Astrocyte of the hippocampus (primary cell): ENCODE data around the gene MIGA2.

Experiments used
- DNase-seq: peaks from one replicate; pipeline ENCODE4 v3.0.0; 2011; ENCODE audit warnings: low read depth, low spot score

Gene MIGA2

GRCh38 chr9:129071526-129072126 lies 35.2 kb downstream of the MIGA2 start:
- DNase-seq = peak; percentile 47

DNA sequence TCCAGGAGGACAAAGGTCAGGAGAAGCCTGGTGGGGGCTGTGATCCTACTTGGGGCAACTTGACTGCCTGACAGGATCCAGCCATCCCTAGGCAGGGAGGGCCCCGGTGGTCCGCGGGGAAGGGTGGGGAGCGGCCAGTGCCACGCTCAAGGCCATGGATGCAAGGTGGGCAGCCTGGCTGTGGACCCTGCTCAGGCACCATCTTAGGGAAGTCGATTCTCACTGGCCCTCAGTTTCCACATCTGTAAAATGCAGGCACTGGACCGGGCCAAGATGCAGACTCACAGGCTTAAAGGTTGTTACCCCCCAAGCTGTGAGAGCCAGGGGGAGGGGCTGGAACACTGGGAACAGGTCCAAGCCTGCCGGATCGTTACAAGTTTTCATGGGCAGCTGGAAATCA lies 35.7 kb downstream of the MIGA2 start:
- no peak for DNase-seq

GRCh38 chr9:129073404-129073803 lies 37.0 kb downstream of the MIGA2 start:
- DNase-seq = no peak

- DNase-seq = no peak
Measured at GRCh38 chr9:129074106-129074505, 37.7 kb downstream of the MIGA2 start.

- no peak for DNase-seq
Measured at GRCh38 chr9:129075996-129076639, 39.7 kb downstream of the MIGA2 start.

DNA sequence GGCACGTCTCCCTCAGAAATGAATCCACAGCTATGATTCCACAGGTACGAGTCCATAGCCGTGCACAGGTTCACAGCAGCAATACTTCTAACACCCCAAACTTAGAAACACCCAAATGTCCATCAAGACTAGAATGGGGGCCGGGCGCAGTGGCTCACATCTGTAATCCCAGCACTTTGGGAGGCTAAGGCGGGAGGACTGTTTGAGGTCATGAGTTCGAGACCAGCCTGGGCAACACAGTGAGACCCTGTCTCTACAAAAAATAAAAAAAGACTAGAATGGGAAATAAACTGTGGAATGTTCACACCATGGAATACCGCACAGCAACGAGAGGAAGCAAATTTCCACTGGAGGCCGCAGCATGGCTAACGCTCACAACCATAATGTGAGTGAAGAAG lies 40.2 kb downstream of the MIGA2 start:
- no peak for DNase-seq

- no peak for DNase-seq
Measured at GRCh38 chr9:129077236-129077635, 40.8 kb downstream of the MIGA2 start.

DNA sequence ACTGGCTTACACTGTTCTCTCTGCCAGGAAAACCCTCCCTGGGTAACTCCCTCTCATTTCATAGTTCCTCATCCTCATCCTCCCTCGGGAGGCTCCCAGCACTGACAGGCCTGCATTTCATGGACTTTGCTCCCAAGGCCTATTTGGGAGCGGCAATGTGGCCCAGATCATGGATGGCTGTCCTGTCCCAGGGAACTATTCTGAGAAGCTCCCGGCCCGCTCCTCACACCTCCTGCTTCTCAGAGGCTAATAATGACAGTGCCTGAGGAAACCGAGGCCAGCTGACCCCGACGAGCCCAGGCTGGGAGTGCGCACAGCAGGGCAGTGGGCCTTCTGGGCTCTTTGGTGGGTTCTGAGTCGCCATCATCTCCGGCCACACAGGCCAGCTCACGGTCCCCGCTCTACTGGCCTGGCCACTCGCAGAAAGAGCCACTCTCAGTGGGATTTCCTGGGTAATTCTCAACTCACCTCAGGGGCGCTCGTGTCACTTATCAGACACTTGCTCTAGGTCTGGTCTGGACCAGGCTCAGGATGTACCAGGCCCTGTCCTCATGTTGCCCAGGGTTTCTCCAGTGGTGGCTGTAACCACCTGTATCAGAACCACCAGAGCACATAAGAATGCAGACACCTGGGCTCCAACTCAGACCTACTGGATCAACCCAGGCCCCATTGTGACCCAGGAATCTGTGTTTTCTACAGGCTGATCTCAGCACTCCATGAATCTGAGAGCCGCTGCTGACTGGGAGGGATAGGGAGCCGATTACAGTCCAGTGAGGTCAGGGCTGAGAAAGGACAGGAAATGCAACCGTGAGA lies 42.5 kb downstream of the MIGA2 start:
- DNase-seq = no peak

DNA sequence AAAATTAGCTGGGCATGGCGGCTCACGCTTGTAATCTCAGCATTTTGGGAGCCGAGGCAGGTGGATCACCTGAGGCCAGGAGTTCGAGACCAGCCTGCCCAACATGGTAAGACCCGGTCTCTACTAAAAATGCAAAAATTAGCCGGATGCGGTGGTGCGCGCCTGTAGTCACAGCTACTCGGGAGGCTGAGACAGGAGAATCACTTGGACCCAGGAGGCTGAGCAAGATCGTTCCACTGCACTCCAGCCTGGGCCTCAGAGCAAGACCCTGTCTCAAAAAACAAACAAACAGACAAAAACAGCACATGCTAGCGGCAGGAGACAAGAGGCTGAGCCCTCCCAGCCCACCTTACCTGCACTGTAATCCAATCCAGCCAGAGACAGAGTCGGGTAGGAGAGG lies 43.4 kb downstream of the MIGA2 start:
- DNase-seq = no peak

DNA sequence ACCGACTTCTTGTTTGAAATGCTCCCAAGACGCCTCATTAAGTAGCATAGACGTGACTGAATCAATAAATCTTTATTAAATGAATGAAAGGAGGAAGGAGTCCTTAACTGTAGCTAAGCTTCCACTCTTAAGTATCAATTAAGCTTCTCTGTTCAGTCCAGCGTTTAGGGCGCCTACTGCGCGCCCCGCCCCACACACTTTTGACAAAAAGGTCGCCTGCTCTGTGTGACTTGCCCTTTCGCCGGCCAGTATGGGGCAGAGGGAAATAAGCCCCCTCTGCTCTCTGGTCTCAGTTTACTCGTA lies 43.8 kb downstream of the MIGA2 start:
- no peak for DNase-seq

DNA sequence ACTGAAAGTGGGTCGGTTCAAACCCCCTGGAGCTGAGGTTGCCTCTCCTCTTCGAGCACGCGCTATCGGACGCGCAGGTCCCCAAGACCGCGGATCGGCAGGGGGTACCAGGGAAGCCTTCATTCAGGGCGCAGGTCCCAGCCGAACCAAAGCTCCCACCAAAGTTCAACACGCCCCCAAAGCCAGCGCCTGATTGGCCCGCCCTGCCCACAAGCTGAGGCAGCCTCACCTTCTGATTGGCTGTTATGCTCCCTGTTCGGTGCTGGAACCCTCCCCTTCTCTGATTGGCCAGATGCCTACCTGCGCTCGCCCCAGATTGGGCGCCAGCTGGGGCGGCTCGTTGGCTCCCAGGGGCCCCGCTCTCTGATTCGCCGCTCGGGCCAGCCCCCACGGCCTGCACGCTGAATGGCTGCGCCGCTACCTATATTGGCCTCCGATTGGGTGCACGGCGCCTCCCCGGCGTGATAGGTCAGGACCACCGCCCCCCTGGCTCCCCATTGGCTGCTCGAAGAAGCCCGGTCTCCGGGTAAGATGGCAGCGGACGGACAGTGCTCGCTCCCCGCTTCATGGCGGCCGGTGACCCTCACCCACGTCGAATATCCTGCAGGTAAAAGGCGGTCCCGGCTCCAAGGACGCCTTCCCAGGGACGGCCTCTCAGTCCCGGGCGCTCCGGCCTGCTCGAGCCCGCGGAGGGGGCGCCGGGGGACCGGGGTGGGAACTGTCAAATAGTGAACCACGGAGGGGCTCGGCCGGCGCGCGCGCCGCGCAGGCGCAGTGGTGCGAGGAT lies 44.4 kb downstream of the MIGA2 start, which contains the start of gene DOLPP1:
DOLPP1 (plus strand) TSS at position 511 of the 787 bp plus-strand sequence; CDS start at position 532, 21 bp downstream.
- peak; percentile 100 for DNase-seq

- DNase-seq = no peak
Measured at GRCh38 chr9:129081388-129081904, 45.0 kb downstream of the MIGA2 start.

DNA sequence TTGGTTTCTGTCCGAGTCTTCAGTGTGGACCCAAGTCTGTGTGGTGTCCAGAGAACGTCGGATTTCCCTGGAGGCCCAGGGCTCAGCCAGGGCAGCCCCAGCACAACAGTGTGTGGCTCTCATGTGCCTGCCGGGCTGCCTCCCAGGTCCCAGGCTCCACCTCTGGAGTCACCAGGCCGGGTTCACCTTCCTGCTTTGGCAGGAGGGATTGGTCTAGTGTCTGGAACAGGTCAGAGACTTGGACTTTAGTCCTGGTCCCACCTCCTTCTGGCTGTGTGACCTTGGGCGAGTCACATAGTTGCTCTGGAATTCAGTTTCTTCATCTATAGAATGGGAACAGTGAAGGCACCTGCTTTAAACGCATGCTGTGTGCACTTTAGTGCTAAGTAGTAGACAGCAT lies 47.7 kb downstream of the MIGA2 start:
- DNase-seq = no peak

- no peak for DNase-seq
Measured at GRCh38 chr9:129089246-129089645, 52.8 kb downstream of the MIGA2 start.

GRCh38 chr9:129093602-129094386 lies 57.4 kb downstream of the MIGA2 start:
- no peak for DNase-seq

DNA sequence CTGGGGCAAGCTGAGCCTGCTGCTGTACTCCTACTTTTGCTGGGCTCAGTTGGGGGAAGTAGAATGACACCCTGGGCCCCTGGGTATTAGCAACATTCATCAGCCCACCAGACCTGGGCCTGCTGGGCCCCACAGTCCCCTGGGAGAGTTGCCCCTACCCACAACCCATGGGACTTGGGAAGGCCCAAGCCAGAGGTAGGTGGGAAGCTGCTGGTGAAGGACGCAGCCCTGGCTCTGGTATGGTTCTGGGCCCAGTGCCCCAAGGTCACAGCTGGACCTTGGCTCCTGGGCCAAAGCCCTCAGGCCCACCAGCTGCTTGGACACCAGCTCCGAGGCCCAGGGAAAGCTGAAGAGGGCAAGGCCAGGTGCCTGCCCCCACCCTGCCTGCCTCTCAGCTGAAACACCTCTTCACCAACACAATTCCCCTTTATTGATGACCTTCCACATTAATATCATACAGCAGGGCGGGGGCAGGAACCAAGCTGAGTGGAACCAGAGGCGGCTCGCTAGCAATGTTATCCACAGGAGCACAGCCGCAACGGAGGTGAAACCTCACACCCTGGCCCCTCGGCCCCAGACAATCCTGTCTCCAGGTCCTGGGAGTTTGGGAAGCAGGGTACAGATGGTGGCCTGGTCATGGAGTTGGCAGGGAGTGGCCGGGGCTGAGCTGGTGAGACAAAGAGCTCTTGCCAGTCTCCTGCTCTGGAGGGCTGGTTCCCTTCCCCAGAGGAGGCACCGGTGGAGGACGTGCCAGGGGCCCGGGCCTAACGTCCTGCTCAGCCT lies 58.2 kb downstream of the MIGA2 start:
- no peak for DNase-seq

DNA sequence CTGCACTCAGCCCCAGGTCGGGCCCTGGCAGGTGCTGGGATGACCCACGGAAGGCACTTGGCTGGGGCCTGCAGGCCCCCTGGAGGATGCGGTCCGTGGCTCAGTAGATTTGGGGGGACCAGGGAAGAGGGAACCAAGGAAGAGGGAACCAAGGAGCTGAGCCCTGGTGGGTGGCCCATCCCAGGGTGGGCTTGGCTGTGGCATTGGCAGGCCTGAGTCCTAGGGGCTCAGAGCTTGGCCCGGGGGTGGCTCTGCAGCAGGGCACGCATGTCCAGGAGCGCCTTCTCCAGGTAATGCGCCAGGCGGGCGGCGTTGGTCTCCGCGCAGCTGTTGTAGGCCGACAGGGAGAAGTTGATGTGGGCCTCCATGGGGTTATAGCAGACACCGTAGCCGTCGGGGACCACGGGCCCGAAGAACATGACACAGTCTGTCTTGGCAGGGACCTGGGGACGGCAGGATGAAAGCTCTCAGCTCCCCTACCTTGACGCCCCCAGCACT lies 58.8 kb downstream of the MIGA2 start:
- DNase-seq = no peak

- no peak for DNase-seq
Measured at GRCh38 chr9:129095908-129096307, 59.5 kb downstream of the MIGA2 start.

DNA sequence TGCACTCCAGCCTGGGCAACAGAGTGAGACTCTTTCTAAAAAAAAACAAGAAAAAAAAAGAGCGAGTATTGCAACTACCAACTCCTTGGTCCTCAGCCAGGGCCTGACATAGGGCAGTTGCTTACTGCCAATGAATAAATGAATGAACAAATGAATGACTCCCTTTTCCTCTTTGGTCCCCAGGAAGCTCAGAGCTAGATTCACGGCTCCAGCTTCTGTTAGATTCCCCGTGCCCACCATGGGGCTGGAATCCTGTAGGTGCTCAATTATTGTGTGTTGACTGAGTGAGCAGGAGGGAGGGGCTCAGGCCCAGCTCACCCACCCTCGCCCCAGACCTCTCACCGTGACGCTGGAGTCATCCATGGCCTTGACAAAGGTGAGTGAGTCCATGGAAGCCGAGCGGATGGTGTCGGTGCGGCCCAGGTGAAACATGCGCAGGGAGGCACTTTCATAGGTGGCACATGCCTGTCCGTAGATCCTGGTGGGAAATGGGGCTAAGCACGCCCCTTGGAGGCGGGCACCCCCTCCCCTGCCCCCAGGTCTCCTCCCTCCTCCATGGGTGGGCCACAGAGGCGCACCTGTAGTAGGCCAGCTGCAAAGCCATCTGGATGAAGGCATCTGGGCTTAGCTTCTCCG lies 61.4 kb downstream of the MIGA2 start:
- no peak for DNase-seq

GRCh38 chr9:129098328-129098727 lies 61.9 kb downstream of the MIGA2 start:
- no peak for DNase-seq
